HEK293T (cell line): ENCODE data around the gene SPATA25.

Experiments used
- BHLHE40 ChIP-seq: fragments of 450-650 bp; IDR thresholded peaks from 2 replicates; pipeline ENCODE4 v1.6.1; 2016; ENCODE audit warnings: mild to moderate bottlenecking, moderate library complexity, borderline replicate concordance
- ELF4 ChIP-seq: fragments of 450-650 bp; IDR thresholded peaks from 2 replicates; pipeline ENCODE4 v1.6.1; 2017; ENCODE audit warnings: antibody characterized with exemption
- FOXA1 ChIP-seq: fragments of 450-650 bp; IDR thresholded peaks from 2 replicates; pipeline ENCODE4 v1.6.1; 2016; ENCODE audit warnings: mild to moderate bottlenecking
- FOXK2 ChIP-seq: fragments of 450-650 bp; IDR thresholded peaks from 2 replicates; pipeline ENCODE4 v1.6.1; 2016; ENCODE audit warnings: mild to moderate bottlenecking
- FOXM1 ChIP-seq: fragments of 450-650 bp; IDR thresholded peaks from 2 replicates; pipeline ENCODE4 v1.6.1; 2017; ENCODE audit warnings: mild to moderate bottlenecking, borderline replicate concordance
- L3MBTL2 ChIP-seq: fragments of 450-650 bp; conservative IDR thresholded peaks from 2 replicates; pipeline ENCODE4 v1.6.1; 2016; ENCODE audit warnings: mild to moderate bottlenecking
- NFRKB ChIP-seq: fragments of 450-650 bp; IDR thresholded peaks from 2 replicates; pipeline ENCODE4 v1.6.1; 2016; ENCODE audit warnings: mild to moderate bottlenecking, moderate library complexity
- SP1 ChIP-seq: fragments of 450-650 bp; IDR thresholded peaks from 2 replicates; pipeline ENCODE4 v1.6.1; 2017

GRCh38 chr20:45845452-45845851 is 42.0 kb downstream of the SPATA25 start:
- TF ChIP-seq FOXK2 = no peak
- no peak for TF ChIP-seq SP1
- no peak for TF ChIP-seq NFRKB
- no peak for TF ChIP-seq FOXM1
- TF ChIP-seq BHLHE40 = no peak
- no peak for TF ChIP-seq FOXA1
- no peak for TF ChIP-seq ELF4
- TF ChIP-seq L3MBTL2 = no peak
